NCI-H2081 treated with DMSO at 0.1 percent for 48 hours (cell line): ENCODE results near the gene RALGAPB.

Source experiments
- DNase-seq: peaks from one replicate; lab custom pipeline; 2025; lab: John Stamatoyannopoulos, UW

RALGAPB gene

DNA sequence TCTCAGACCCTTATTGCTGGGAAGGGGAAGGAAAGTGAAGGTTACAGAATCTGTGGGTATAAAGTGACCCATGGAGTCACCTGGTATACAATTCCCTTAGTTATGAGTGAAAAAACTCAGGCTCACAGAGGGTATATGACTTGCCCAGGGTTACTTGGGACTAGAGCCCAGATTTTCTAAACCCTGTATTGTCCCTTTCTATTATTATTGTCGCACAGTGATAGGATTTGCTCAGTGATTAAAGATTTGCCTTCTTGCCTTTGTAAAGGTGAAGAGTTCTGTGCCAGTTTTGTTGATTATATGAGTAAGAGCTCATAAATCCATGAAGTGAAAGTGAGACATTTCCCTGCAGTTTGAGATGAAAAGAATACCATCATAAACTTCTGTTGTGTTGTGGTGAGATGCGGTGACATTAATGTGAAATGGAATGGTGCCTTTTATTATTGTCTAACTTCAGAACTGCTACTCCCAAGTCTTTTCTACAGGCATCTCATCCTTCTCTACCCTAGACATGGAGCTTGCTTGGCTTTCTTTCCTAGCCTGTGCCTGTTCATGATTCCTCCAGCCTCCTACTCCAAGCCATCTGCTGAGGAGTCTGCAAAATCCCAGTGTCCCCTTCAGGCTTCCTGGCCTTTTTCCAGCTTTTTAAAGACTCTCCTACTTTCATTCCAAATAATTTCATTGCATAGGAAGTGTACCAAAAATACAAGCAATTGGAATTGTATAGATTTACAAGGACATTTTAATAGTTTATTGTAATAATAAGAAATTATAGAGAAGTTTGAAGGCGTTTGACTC is 74.8 kb downstream of the RALGAPB start:
- no peak for DNase-seq

DNA sequence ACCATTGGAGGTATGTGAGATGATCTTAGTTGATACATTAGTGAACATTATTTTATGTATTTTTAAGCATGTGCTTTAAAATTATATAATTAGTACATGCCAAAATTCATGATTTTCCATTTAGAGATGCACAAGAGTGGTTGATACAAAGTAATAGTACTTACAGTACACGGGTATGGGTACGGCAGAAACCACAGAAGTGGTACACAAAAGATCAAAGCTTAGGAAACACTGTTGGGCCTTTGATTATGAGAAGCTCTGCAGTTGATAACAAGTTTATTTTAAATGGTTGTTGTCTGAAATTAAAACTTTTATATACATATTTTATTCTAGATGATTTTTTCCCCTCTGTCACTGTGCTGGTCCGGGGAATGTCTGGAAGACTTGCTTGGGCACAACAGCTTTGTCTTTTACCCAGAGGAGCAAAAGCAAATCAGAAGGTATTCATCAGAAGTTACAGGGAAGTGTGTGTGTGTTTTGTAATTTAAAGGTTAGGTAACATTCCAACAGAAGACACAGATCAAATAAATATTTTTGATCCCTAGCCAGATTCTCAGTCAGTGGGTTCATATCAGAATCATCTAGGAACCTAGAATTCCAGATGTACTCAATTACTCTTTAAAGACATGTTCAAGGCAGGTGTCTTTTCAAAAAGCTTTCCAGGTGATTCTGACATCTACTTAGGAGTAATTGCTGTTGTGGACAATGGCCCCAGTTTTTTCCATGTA is 75.9 kb downstream of the RALGAPB start:
- DNase-seq: no peak

DNA sequence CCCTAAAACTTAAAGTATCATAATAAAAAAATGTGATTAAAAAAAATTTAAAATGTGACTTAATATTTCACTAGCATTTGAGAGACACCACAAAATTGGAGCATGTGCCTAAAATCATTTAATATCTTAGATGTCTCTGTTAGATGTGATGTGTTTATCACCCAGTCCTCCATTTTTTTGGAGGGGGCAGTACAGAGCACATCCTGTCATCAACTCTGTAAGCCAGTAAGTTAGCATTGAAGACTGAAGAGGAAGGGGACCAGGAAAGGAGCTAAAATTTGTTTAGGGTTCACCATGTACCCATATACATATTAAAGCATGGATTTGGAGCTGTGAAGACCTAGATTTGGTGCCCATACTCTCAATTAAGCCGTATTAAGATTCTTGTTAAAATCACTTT is 77.6 kb downstream of the RALGAPB start:
- DNase-seq: no peak

DNA sequence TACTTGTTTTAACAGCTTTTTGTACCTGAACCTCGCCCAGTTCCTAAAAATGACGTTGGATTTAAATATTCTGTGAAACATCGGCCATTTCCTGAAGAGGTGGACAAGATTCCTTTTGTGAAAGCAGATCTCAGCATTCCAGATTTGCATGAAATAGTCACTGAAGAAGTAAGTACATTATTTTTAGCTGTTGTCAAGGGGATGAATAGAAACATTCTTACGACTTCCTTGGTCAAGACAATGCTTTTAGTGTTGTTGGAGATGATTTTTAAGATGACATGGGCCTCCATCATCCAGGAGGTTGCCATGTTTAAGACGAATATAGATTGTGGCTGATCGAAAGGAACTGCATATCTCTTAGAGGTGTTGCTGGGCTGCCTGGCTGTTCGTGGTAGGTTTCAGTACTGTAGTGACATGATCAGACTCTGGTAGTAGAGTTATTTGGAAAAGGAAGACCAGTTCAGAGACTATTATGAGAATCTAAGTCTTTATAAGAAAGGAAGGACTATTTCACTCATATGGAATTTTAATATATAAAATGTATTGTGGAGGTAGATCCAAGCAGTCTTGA is 78.5 kb downstream of the RALGAPB start:
- no peak for DNase-seq

DNA sequence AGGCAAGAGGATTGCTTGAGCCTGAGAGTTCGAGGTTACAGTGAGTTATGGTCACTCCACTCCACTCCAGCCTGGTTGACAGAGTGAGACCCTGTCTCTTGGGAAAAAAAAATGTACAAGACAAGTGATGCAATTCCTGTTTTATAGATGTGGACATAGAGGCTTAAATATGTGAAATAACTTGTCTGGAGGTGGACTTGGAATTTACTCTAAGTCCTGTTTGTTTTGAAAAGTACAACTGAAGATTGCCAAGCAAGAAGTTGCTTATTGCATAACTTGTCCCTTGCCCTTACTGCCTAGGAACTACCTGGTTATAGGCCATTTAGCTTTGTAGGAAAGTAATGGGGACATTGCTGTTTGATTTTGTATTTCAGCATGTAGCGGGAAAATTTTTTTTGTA is 82.3 kb downstream of the RALGAPB start:
- no peak for DNase-seq

DNA sequence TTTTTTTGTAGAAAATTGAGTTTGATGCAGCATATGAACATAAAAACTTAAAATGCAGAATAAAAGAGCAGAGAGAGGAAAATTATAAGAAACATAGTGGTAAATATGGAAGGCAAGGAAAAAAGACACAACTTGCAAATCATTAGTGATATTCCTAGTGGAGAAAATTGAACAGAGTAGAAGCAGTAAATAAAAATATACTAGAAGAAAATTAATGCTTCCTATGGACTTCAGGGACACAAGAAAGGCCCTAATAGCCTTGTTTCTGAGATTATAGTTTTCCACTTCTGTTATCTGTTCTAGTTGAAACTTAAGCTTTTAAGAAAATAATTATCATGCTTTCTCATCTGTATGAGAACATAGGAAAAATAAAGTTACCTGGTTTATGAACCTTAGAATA is 82.8 kb downstream of the RALGAPB start:
- no peak for DNase-seq

DNA sequence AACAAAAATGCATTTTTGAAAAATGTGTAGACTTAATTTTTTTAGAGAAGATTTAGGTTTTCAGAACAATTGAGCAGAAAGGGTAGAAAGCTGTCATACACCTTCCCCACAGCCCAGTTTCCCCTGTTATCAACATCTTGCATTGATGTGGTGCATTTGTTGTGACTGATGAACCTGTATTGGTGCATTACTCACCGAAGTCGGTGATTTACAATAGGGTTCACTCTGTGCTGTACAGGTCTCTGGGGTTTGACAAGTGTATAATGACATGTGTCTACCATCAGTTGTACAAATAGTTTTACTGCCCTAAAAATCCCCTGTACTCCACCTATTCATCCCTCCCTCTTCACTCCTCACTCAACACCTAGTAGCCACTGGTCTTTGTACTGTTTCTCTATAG is 84.5 kb downstream of the RALGAPB start:
- no peak for DNase-seq

DNA sequence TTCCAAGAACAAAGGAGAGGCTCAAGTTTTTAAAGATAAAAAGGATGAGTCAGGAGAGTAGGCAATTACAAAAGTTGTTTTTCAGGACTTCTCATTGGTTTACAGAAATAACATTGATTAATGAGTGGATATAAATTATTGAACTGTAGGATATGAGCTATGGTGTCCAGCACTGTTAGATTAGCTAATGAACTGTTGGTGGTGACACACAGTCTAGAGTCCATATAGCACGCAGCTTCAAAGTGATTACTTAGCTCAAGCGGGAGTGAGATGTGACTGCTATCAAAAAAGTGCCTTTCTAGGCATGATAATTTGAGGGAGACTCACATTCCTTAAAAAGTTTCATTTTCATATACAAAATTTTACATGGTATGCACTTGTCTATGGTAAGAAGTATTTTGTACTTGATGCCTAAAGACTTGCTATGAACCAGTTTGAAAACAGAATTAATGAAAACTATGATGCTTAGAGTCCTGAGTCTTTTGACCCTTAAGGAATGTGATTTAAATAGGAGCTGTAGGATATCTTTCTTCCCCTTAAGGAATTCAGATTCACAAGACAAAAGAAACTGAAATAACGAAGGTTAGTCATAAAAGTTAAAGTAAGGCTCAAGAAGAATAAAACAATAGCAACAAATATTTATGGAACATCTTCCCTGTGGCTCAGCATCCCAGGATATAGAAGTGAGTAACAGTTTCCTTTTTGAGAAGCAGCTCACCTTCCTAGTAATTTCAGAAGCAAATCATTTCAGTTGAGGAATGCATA is 86.1 kb downstream of the RALGAPB start:
- DNase-seq: no peak

DNA sequence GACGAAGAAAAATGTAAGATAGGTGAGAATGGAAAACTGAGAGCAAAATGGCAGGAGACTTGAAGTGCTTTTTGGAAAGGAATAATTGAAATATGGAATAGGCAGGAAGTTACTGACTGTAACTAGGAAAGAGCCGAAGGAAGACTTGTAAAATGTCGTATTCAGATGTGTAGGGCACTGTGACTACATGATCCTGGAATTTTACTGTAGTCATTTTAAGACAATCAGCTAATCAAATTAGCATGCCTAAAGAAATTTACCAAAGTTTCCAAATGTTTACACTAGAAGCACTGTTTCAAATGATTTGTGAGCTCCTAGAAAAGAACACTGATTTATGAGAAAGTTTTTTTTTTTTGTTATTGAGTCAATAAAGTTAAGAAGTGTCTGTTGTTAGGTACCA is 87.1 kb downstream of the RALGAPB start:
- no peak for DNase-seq

DNA sequence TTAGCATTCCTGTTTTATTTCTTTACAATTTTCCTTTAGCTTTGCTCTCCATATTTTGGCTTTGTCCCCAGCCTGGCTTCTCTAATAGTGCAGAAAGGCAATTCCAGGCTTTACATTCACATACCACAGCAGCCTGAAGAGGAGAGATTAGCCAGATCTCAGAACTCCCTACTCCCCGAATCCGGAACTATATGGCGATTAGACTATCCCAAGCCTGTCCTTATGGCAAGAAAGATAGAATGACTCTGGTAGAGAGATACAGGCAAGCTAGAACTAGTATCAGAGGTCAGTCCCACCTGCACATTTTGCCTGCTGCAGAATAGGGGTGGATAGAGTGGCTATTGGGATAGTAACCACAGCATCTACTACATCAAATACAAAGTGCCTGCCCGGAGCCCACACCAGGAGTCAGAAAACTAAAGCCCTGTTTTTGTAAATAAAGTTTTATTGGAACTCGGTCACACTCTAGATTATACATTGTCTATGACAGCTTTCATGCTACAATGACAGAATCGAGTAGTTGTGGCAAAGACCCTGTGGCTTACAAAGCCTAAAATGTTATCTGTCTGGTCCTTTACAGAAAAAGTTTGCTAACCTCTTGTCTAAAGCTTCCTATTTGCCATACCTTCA is 91.3 kb downstream of the RALGAPB start:
- no peak for DNase-seq

DNA sequence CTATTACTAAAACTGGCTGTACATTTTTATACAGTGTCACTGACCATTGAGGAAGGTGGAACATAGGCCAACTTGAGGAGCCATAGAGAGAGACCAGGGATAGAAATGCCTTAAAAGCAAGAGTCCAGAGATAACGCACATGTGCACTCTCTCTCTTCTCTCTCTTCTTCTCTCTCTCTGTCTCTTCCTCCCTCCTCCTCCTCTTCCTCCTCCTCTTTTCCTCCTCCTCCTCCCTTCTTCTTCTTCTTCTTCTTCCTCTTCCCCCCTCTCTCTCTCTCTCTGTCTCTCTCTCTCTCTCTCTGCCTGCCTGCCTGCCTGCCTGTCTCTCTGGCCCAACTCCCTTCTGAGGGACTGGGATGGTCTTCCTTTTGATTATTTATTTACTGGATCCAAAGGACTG is 92.0 kb downstream of the RALGAPB start:
- no peak for DNase-seq

DNA sequence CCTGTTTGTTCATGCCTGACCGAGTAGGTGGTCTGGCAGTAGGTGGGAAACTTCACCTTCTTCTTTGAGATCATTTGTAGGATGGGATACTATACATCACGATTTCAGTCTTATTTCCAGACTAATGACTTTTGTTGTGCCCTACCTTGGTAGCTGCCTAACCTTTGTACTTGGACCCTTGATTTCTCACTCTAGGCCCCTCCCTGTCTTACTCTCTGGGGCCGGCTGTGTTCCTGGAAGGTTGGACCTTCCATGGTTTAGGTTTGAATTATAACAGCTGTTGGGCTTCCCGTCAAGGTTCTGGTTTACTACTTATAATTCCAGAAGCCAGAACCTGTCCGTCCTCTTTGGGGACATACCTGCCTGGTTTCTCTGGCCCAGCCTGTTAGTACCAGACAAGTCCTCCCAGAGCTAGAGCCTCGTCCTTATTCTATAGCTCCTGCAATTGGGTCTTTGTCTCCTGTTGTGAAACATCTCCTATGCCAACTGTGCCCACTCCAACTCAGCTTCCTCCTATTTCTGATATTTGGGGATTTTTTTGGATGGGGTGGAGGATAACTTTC is 93.5 kb downstream of the RALGAPB start:
- DNase-seq: no peak

DNA sequence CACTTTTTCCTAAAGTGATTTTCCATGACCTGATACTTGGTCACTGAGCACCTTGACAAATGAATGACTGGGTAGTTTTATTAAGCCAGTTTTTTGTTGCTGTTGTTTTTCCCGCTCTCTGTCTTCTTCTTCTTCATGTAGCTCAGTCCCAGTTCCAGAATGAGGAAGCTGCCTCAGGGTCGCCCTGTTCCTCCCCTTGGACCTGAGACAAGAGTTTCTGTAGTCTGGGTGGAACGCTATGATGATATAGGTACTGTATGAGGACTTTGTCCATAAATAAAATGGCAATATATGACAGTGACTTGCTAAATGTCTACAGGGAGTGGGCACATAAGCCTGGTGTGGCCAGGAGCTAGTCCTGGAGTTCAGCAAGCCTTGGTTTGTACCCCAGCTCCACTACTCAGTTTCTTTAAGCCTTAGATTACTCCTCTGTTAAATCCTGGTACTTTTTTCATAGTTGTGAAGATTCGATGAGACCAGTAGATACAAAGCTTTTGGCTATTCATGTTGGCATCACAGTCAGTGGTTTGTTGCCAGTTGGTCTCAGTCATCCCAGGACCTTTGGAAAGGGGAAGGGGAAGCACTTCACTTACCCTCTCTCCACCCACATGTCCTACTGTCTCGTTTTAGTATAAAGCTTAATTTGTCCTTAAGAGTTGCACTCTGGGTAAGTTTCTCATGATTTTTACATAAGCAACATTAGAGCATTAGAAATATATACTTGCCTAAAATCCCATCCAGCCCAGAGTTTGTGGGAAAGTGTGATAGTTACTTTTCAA is 97.3 kb downstream of the RALGAPB start:
- DNase-seq: no peak

DNA sequence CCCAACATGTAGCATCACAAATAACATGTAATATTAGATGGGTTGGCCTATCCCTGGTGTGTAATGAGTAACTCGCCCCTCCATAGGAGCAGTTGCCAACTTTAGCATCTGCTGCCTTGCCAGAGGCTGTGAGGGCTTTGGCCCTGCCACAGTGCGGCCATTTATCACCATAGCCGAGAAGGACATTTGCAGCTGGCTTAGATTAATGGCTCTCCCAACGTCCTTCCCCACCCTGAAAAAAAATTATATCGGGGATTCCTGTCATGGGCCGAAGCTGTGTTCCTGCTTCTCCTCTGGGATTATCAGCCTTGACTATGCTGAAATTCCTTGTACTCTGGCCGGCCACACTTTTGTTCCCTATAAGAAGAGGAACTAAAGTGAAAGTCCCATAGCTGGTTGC is 100.8 kb downstream of the RALGAPB start:
- DNase-seq: no peak

DNA sequence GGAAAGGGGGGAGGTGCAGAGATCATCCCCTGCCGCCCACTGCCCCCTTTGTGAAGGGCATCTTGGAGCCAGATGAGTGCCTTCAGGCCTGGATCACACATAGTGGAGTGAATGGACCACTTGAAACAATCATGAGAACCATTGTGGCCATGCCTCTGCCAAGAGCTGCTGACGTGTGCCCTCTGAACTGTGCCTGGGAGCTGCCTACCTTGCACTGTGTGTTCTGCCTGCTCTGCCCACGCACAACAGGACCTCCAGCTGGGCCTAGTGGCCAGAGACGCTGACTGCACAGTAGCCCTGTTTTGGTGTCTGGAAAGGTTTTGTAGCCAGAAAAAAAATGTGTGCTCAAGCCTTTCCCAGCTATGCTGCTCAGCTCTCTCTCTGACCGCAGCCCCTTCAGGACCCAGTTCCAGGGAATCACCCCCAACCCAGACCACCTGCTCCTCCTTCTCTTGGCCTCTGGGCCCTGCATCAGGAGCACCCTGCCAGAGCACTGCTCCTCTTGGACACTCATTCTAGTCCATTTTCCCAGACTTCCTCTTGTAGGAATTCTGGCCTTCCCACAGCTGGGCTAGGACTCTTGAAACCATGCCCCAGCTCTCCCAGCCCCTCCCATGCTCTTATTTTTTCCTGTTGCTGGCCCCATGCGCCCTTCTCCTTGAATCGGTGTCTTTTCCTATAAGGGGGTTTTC is 106.7 kb downstream of the RALGAPB start:
- DNase-seq: no peak

DNA sequence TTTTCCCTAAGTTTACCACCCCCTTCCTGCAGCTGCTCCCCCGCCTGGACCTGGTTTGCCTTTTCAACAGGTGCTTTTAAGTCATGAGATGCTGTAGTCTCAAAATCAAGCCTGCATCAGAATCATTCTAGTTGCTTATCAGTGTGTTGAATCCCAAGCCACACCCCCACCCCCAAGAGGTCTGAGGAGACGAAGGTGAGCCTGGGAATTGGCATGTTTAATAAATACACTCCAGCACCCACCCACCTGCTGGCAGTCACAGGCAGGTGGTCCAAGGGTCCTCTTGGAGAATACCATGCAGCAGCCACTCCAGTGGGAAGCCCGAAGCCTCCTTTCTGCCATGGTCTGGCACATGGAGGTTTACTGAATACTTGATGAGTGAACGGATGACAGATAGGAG is 107.3 kb downstream of the RALGAPB start:
- no peak for DNase-seq

DNA sequence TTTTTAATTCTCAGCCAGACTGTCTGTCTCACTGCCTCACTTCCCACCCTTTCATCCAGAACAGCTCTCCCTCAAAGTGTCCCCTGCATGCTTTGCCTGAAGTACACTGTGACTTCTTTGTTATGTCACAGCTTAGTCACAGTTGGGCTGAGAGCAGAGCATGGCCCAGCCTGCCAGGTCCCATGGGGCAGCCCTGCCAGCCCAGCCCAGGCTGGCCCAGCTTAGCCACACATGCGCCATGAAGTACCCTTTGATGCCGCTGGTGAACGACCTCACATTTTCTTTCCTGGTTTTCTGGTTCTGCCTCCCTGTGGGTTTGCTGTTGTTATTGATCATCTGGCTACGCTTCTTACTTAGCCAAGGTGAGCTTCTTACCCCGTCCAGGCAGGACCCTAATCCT is 108.4 kb downstream of the RALGAPB start, which contains the start of gene ADIG:
Gene ADIG (plus strand): TSS at position 185 of the 400 bp plus-strand sequence. CDS start 54 bp downstream, at position 239.
- DNase-seq: no peak

DNA sequence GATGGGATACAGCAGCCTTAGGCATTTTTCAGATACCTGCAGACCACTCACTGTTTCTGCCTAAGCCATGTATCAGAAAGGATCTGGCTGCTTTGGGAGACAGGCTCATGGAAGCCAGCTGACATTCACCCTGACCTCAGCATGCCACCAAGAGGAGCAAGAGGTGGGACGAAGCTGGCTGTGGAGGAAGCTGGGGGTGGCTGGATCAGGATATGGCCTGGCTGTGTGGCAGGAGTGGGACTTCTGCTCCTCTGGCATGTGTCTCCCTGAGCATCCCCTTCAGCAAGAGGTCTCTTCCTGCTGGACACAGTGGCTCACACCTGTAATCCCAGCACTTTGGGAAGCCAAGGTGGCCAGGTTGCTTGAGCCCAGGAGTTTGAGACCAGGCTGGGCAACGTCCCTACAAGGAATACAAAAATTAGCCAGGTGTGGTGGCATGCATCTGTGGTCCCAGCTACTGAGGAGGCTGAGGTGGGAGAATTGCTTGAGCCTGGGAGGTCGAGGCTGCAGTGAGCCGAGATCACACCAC is 109.3 kb downstream of the RALGAPB start:
- DNase-seq: no peak

DNA sequence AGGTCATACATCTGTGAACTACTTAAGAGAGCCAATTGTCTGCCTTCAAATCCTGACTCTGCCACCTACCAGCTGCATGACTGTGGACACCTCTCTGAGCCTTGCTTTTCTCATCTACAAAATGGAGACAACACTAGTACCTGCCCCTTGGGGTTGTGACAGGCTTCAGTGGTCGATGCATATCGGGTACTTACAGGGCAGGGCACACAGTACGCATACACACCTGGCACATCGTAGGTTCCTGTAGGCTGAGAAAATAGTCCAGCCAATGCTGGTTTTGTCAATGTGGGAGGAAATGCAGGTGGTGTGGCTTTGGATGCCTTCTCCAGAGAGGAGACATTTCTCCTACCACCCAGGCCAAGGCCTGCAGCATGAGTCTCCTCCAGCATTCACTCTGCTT is 110.7 kb downstream of the RALGAPB start:
- DNase-seq: no peak
